Urothelium cell line (cell line): ENCODE data around the gene ZNF384.

Source experiments
- DNase-seq: peaks from one replicate; pipeline ENCODE4 v3.0.0; 2011; ENCODE audit warnings: low spot score, mixed read lengths
- FAIRE-seq: peaks from 2 replicates; lab custom pipeline; 2011; peaks lifted over from hg19 to GRCh38; lab: Jason Lieb, UNC

The ZNF384 gene

DNA sequence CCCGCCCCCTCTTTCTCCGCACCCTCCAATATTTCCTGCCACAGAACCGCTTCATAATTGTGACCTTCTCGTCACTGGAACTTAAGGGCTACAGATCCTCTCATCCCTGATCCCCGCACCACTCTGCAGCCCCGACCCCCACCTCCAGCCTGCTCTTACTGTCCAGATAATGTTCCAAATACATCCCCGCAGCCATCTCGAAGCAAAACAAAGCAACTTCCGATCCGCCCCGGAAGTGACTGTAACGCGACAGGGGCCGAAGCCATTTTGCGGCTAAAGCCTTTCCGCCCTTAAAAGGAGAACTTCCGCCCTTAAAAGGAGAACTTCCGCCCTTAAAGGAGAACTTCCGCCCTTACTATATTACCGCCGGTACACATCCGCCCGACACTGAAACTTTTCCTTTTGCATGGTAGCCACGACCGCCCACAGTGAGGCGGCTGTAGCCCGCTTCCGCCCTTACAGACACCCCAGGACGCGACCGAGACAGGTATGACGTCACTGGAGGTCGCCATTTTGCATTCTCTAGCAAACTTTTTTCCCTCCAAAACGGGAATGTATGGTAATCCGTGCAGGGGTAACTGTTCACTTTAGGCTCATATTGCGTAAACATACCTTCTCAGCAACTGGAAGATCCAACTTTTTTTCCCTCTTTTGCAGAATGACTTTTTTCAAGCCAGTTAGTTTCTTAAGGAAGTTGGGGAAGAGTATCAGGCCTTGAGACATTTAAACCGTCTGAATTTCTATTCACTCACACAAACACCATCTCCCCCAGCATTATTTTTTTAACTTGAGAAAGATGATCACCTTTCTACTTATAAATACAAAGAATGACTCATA is 26.1 kb downstream of the ZNF384 start, which contains the start of gene ING4:
TSS of gene ING4 (minus strand) at position 214 of the 837 bp plus-strand sequence. CDS start at position 196, 18 bp downstream.
- FAIRE-seq (peak; percentile 96), DNase-seq (peak; percentile 99)

DNA sequence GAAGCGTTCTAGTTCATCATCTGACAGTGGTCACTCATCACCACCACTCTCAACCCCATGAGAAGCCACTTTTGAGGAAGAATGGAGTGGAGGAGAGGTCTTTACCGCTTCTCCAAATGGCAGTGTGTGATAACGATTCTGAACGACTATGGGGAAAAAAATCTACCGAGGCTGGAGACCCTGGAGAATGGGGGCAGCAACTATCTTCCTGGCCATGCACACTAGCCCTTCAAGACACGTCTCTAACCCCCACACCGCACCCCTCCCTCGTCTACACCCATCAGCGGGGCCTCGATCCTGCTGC is 26.6 kb downstream of the ZNF384 start:
- peak; percentile 72 for DNase-seq
- FAIRE-seq = no peak

DNA sequence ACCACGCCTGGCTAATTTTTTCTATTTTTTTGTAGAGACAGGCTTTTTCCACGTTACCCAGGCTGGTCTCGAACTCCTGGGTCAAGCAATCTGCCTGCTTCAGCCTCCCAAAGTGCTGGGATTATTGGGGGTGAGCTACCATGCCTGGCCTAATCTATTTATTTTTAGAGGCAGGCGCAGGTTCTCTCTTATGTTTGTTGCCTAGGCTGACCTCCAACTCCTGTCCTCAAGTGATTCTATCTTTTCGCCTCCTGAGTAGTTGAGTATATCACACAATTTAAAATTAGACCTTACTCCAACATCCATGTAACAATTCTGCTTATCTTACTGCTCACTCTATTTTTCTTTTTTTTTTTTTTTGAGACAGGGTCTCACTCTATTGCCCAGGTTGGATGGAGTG is 35.2 kb downstream of the ZNF384 start:
- DNase-seq = no peak
- no peak for FAIRE-seq

DNA sequence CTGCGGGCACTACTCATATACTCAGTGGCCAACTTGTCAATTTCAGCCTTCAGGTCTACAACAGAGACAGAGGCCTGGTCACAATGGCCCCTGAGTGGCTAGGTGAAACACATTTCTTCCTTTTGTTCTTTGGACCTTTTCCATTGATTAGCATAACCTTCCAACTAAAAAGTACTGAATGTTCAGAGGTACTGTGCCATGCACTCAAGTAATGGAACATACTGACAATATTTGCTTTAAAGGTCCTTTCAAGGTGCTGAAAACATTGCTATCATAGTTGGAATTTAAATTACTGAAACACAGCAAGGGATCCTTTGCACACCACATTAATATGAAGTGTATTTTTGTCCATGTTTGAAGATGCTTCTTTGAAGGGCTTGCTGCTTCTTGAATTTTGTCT is 35.8 kb downstream of the ZNF384 start:
- DNase-seq (no peak), FAIRE-seq (no peak)

DNA sequence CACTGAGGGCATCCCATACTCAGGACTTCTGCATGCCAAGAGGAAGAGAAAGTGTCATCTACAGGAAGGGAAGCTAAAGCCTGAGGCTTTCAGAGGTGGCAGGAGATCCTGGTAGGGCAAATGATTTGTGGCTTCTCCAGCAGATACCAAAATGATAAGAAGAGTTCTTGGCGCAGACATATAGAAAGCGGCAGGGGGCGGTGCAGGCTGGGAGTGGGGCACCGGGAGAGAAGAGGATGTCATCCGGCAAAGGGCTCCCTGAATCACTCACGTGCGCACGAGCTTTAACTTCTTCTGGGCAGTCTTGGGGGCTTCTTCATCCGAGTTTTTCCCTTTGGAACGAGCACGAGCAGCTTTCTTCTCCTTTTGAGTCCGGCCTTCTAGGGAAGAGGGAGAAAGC is 36.8 kb downstream of the ZNF384 start:
- no peak for DNase-seq
- FAIRE-seq = no peak

DNA sequence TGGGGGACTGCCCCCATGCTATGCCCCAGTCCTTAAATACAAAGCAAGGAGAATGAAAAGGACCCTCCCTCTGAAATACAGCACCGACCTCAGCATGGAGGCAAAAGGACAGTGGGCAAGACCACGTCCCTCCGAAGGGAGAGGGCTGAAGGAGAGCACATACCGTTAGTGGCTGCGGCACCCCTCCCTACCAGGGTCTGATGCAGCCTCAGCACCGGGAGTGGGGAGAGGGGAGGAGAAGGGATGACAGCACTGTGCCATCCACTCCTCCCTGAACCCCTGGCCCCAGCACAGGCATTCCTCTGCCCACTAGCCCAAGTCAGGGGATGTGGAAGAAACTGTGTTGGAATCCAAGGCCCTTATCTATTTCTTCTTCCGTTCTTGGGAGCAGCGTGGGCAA is 38.3 kb downstream of the ZNF384 start:
- FAIRE-seq (peak; percentile 9), DNase-seq (no peak)

DNA sequence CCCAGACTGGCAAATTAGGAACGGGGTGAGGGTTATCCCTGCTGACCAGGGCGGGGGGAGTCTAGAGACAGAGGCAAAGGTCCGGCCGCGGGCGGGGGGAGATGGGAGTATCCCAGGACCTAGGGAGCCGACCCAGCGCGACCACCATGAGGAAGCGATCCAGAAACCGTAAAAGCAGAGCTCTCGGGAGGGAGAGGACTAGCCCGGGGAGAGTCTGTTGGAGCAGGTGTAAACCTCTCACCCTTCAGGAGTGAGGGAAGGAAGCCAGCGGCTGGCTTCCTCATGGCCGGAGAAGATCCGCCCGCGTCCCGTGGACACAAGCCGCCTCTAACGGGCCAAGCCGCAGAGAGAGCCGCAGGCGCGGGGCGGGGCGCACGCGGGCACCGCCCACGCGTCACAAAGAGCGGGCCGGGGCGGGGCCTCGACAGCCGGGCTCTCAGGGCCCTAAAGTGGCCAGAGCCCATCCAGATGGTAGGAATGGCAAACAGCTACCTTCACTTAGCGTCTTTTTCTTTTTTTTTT is 42.0 kb downstream of the ZNF384 start, which contains the start of gene ACRBP:
TSS of gene ACRBP (minus strand) at position 350 of the 522 bp plus-strand sequence. CDS start at position 284, 66 bp downstream.
- DNase-seq = no peak
- no peak for FAIRE-seq

DNA sequence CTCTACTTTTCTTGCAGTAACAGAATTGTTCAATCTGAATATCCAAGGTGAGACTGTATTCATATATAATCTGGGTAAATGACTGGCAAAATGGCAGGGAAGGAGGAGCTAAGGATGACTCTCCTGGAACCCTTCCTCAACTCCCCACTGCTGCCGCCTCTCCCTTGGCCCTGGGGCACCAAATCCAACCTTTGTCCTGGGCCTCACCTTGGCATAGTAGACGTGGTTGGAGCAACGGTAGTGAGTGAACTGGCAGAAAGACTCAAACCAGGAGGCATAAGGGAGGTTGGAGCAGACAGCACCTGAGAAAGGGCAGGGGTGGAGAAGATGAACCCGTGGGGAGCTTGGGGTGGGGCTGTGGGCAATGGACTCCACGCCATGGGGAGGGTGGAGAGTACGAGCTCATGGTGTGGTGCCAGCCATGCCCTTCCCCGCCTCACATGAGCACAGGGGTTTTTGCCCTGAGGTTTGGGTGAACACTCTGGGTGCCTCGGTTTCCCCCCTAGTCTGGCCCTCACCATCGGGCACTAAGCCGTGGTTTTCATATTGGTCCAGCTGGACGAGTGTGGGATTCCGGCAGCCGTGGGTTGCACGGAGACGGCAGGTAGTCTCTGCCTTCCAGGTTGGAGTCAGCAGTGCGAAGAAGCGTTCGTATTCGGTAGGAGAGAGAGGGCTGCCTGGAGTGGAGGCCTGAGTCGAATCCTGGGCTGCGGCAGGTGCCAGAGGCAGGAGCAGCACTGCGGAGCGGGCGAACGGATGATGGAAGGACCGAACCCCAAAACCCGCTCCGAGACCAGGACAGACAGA is 42.7 kb downstream of the ZNF384 start:
- no peak for FAIRE-seq

DNA sequence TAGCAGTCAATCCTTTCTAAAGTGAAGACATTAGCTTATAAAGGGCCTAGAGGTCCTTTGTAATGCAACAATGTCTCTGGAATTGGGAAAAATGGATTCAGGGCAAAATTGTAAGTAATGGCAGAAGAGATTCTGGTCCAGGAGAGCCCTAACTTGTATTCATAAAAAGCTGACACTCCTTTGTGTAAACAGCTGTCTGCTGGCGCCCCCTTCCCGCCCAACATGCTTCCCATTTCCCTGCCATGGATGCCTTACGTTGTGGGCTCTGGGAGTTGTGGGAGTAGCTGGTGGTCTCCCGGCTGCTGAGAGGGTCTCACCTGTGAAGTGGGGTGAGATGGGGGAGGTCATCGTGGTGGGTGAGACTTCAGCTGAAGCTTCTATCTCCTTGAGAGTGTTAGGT is 44.3 kb downstream of the ZNF384 start:
- DNase-seq (no peak), FAIRE-seq (no peak)

More for the DNA sequence above, 42.7 kb downstream of the ZNF384 start:
- no peak for DNase-seq

DNA sequence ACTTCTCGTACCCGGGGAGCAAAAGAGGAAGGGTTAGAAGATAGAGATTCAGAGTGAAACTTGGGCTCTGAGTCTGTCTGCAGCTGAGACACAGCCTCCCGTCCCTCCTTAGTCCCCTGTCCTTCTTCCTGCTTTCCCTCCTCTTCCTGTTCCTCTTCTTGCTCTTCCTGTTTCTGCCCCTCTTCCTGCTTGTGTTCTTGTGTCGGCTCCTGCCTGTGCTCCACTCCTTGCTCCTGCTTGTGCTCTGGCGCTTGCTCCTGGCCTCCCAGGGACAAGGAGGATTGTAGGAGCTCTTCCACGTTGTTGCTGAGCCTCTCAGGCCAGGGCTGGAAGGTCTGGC is 44.9 kb downstream of the ZNF384 start:
- no peak for DNase-seq
- FAIRE-seq = no peak

DNA sequence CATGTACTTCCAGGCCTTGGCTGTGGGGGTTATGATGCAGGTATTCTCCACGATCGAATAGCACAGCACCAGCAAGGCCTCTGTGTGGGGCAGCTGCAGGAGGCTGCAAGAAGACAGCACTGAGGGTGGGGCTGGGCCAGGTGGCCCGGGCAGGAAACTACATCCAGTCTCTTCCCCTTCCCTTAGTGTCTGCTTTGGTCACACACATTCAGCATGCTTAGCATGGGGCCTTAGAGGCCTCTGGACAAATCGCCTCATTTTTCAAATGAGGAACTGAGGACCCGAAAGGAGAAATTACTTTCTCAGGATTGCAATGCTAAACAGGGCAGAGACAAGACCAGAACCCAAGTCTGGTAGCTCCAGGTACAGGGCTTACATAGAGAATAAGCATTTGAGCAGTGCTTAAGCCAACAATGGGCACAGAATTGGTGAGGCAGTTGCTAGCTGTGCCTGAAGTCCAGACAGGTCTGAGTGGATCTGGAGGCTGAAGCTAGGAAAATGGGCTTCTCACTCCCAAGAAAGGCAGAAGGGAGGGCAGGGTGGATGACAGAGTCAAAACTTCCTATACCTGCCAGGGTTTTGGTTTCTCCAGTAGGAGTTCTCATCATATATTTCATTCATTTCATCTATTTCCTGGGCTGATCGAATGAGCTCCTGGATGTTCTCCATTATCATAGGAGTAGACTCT is 45.5 kb downstream of the ZNF384 start:
- no peak for DNase-seq
- no peak for FAIRE-seq

DNA sequence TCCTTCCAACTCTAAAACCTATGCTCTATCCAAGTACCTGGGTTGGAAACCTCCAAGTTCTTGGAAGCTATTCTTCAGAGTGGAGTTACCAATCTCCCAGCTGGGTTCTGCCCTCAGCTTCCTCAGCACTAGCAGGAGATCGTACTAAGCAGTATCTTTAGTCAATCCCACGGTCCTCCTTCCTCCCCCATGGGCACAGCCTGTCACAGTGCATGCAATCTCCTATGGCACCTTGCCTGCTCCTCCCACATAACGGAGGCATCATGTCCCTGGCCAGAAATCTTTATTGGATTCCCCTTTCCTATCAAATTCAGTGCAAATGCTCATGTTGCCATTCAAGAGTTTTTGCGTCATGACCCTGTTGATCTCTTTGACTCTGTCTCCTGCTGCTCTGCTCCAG is 48.0 kb downstream of the ZNF384 start:
- no peak for DNase-seq
- FAIRE-seq = no peak

DNA sequence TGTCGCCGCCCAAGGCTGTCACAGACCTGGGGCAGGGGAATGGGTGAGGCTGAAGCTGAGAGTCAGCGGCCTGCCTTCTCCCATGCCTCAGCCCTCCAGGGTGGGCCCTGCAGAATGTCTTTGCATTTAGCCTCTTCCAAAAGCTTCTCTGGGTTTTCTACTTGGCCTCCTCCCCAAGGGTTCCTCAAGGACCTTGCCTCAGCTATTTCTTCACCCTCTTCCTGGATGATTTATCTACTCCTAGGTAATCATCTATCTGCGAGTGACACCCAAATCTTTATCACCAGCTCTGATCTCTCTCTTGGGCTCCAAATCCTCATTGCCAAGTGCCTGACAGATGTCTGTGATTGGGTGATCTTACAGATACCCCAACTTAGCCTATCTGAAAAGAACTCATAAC is 48.7 kb downstream of the ZNF384 start:
- FAIRE-seq = no peak
- DNase-seq = no peak

DNA sequence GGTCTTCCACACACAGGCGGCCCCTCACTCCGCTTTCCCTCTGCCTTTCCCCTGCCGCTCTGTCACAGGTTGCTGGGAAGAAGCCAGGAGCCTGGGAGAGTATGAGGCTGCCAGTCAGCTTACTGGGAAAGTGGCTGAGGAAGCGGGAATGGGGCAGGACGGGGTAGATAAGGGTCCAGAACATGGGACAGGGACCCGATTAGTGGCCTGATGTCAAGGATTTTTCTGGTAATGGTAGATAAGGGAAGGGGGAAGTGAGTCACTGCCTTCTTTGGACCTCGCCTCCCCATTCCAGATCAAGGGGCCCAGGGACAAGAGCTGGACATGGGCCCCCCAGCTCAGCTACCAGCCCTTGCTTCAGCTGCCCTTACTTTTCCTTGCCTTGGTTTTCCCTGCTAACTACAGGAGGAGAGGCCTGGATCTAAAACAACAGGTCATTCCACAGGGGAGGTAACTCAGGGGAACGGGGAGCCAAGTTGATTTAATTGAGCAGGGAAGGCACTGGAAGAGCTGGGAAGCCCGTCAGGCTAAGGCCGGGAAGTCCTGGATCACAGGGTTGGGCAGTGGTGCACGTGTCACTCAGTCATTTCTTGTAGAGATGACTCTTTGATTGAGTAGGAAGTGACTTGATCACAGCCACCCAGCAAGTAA is 49.9 kb downstream of the ZNF384 start:
- no peak for DNase-seq
- FAIRE-seq = no peak

DNA sequence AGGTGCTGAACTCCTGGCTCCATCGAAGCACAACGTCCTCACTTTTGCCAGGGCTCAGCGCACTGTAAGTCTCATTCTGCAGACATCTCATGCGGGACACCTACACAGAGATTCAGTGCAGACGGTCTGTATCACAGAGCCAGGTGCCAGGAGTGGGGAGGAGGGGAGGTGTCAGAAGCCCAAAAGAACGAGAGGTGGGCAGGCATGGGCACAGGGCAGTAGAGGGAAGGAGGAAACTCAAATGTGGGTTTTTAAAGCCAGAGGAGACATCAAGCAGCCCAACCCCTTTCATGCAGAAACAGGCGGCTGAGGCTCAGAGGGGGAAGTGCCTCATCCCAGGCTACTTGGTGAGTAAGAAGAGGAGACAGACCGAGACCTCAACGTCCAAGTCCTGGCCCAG is 50.9 kb downstream of the ZNF384 start:
- FAIRE-seq (no peak), DNase-seq (no peak)

DNA sequence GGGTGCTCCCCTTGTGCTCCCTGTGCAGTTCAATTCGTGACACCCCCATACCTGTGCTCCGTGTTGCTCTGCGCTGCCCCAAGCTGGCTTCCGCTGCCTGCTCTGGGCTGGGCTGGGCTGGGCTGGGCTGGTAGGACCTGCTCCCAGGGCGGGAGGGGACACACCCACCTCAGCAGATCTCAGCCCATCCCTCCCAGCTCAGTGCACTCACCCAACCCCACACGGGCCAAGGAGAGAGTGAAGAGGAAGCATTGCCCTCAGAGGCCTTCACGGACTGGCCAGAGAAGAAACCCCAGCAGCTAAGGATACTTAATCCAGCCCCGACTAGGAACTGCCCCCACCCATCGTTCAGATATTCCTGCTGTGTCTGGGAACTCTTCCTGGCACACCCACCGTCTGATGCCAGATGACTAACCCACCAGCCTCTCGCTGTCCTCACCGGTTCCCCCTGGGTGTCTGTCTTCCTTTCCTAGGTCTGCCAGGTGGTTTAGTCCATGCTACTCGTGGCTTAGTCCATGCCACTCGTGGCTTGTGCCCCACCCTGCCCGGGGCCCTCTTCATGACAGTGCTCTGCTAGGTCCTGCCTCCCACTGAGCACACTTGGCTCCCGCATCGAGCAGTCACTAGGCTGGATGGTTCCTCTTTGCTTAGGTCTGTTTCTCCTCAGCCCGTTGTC is 53.2 kb downstream of the ZNF384 start, which contains the start of gene LPAR5:
TSS of gene LPAR5 (minus strand) at position 104 of the 676 bp plus-strand sequence. CDS start 14,711 bp downstream, outside the sequence.
- DNase-seq (peak; percentile 85), FAIRE-seq (peak; percentile 87)

DNA sequence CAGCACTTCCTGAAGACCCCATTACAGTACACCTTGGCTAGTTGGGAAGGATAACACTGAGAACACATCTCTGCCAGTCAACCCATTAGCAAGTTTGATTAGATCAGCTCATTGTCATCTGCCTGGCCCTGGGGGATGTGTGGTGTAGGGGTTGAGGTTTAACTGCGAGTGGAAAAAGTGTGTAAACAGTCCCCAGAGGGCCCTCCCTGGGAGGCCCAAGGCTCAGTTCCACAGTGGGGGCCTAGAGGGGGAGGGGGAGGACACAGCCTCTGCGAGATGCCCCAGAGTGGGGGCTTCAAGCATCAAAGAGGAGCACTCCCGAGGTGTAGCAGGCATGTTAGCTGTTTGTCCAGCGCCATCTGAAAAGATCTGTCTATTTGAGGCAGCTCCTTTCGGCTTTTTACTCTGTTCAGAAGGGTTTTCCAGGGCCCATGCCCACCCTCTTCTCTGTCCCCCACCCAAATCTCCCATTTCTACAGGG is 53.8 kb downstream of the ZNF384 start:
- DNase-seq (no peak), FAIRE-seq (no peak)

DNA sequence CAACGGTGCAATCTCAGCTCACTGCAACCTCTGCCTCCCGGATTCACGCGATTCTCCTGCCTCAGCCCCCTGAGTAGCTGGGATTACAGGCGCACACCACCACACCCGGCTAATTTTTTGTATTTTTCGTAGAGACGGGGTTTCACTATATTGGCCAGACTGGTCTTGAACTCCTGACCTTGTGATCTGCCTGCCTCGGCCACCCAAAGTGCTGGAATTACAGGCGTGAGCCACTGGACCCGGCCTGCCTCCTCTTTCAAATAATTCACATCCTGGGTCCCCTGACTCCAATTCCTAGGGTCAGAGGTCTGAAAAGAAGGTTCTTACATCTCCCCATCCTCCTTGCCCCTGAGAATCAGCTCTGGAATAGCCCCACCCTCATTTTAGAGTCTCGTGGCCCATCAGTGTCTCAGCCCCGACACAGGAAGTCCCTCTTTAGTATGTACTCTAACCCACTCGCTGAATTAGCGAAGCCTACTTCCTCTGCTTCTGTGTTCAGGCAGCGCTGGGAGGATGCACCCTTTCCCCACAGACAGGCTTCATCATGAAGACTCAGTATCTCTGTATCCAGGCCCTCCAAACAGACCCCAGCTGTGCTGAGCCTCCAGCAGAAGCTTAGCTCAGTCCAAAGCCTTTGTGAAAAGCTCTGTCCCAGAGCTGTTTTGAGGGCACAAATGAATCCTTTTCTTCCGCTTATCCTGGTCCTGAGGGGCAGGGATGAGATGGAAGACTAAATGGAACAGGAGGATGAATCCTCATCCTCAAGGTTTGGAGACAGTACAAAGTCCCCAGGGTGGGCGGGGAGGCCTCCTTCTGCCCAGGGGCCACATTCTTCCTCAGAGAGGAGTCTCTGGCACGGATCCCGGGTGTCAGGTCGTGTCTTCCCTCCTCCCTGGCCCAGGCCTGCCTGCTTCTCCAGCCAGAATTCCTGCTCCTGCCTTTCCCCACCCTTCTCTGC is 56.9 kb downstream of the ZNF384 start:
- DNase-seq (no peak), FAIRE-seq (no peak)

DNA sequence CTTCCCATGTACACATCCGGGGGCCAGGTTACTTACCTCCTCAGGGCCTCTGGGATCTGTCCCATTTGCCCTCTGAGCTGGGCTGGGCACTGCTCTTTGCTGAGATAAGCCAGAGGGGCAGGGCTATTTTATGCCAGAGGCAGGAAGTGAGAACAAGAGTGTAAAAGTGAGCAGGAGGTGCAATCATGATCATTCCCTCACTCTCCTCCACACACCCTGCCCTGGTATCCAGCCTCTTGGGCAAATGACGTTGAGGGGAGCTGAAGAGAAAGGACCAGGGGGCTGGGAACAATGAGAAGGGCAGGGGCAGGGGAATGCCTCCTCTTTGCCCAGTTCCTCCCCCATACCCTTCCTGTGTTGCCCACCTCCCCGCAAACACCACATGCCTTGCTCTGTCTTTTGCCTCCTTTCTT is 57.6 kb downstream of the ZNF384 start:
- DNase-seq (no peak), FAIRE-seq (no peak)
